ENCODE results near the gene CMTM5.
A peak's percentile ranks its signal among the peaks of the same experiment; 100 is the strongest.

CMTM5 gene

GRCh38 chr14:23358042-23358441 is 18.8 kb upstream of the CMTM5 start:
- TF ChIP-seq CTCF (conservative IDR thresholded peaks at IDR 0.05; ENCODE audit: control insufficient read depth, insufficient read depth, low read depth, low read length): no peak
- no peak for DNase-seq (ENCODE audit: low read depth)
- H3K4me3 ChIP-seq (ENCODE audit: control insufficient read depth, low read depth, low read length): no peak overlapping the region

GRCh38 chr14:23358553-23359166 is 18.2 kb upstream of the CMTM5 start:
- no peak overlapping the region for H3K4me3 ChIP-seq (ENCODE audit: control insufficient read depth, low read depth, low read length)
- no peak for TF ChIP-seq CTCF (conservative IDR thresholded peaks at IDR 0.05; ENCODE audit: control insufficient read depth, insufficient read depth, low read depth, low read length)
- no peak for DNase-seq (ENCODE audit: low read depth)

GRCh38 chr14:23359167-23359626 is 17.6 kb upstream of the CMTM5 start:
- DNase-seq (ENCODE audit: low read depth): no peak
- no peak for TF ChIP-seq CTCF (conservative IDR thresholded peaks at IDR 0.05; ENCODE audit: control insufficient read depth, insufficient read depth, low read depth, low read length)
- H3K4me3 ChIP-seq (ENCODE audit: control insufficient read depth, low read depth, low read length): no peak overlapping the region

GRCh38 chr14:23359722-23360447 is 17.0 kb upstream of the CMTM5 start:
- no peak for DNase-seq (ENCODE audit: low read depth)
- H3K4me3 ChIP-seq (ENCODE audit: control insufficient read depth, low read depth, low read length): no peak overlapping the region
- TF ChIP-seq CTCF (conservative IDR thresholded peaks at IDR 0.05; ENCODE audit: control insufficient read depth, insufficient read depth, low read depth, low read length): no peak

- H3K4me3 ChIP-seq (ENCODE audit: control insufficient read depth, low read depth, low read length): no peak overlapping the region
- no peak for DNase-seq (ENCODE audit: low read depth)
- TF ChIP-seq CTCF (conservative IDR thresholded peaks at IDR 0.05; ENCODE audit: control insufficient read depth, insufficient read depth, low read depth, low read length): no peak
Measured at GRCh38 chr14:23360496-23360895, 16.4 kb upstream of the CMTM5 start.

GRCh38 chr14:23361320-23361719 is 15.5 kb upstream of the CMTM5 start:
- no peak overlapping the region for H3K4me3 ChIP-seq (ENCODE audit: control insufficient read depth, low read depth, low read length)
- peak; percentile 60 for DNase-seq (ENCODE audit: low read depth)
- TF ChIP-seq CTCF (conservative IDR thresholded peaks at IDR 0.05; ENCODE audit: control insufficient read depth, insufficient read depth, low read depth, low read length): no peak

All from fibroblast of mammary gland (primary cell).